Vagina (tissue), 2 donors: Measurements from ENCODE around the gene FAP.

ENCODE experiments used
- CTCF ChIP-seq, 3 experiments: fragments of 450-650 bp in 2 of 3; fragments of 200-600 bp in 1 of 3; sonication (generic) in 1 of 3; IDR thresholded peaks; one replicate each; pipeline ENCODE4 v1.5.1; 2017 to 2019; ENCODE audit warnings: antibody characterized with exemption in 3 of 3, mild to moderate bottlenecking in 2 of 3, moderate library complexity in 2 of 3
- POLR2A ChIP-seq, 2 donors: fragments of 450-650 bp; IDR thresholded peaks; one replicate each; pipeline ENCODE4 v1.6.1; 2017; ENCODE audit warnings: antibody characterized with exemption in 2 of 2, mild to moderate bottlenecking in 2 of 2, moderate library complexity in 2 of 2

DNA sequence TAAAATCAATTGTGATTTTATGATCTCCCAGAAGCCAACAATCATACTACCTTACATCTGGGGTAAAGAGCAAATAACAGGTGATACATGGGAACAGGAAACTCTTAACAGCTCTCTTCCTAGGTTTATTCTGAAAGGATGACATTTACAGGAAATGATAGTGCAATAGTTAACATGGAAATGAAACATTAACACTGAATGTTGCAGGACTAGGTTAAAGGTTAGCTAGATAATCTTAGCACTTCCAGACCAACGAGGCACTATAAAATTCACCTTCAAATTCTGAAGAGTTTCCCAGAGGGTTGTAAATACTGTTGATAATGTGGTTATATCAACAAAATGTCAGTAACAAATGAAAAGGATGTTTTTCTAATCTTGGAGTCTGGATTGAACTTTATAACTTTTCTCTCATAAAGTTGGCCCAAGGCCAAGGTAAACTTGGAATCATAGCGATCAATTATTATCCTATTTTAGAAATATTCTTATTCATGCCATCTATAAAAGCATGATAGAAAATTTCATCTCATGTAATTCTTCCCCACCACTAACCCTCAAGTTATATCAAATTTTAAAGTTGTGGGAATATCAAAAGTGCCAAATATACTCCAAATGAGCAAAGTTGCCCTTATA lies 58.3 kb downstream of the FAP start:
- TF ChIP-seq CTCF (IDR thresholded peaks at IDR 0.05) (no peak), POLR2A (IDR thresholded peaks at IDR 0.05) (no peak)
